GM12878 (cell line): ENCODE measurements around the gene ABL2. TPM values are rescaled to one million over a fixed set of nuclear protein-coding genes. Genes with fewer than 3 reads are reported as not detected.

Experiments
- ATAC-seq: fragments of 200-7000 bp; cut with Tn5 transposase; 3 replicates; pipeline ENCODE4 v1.9.1; 2020; ENCODE audit warnings: mild to moderate bottlenecking, moderate library complexity
- BruUV-seq: library from RNA; stranded (reverse); fragments of 400-500 nt; replicated peaks from 2 replicates; lab custom pipeline; 2021; lab: Mats Ljungman, UMichigan
- CTCF ChIA-PET: fragments of 300-600 bp; sonication (Branson Sonifier 250); formaldehyde crosslinking; extraction: SDS; loops from one replicate; lab custom pipeline; 2021; ENCODE audit warnings: inconsistent platforms; lab: Yijun Ruan, JAX
- POLR2A ChIA-PET: fragments of 350-600 bp; formaldehyde crosslinking; extraction: SDS; loops from one replicate; lab custom pipeline; 2021; ENCODE audit warnings: inconsistent platforms; lab: Charles Lee
- RAD21 ChIA-PET: fragments of 300-600 bp; sonication (Branson Sonifier 250); formaldehyde crosslinking; loops from one replicate; lab custom pipeline; 2023; ENCODE audit warnings: antibody characterized with exemption; ENCODE audit not compliant: unreplicated experiment; lab: Charles Lee
- SMC1A ChIA-PET: fragments of 300-600 bp; sonication (Branson Sonifier 250); formaldehyde crosslinking; loops from one replicate; lab custom pipeline; 2023; ENCODE audit not compliant: unreplicated experiment, uncharacterized antibody; lab: Charles Lee
- DNase-seq: peaks from one replicate; pipeline ENCODE4 v3.0.0-alpha.2; 2011; ENCODE audit warnings: low read depth, low spot score
- FAIRE-seq: peaks from 3 replicates; lab custom pipeline; 2011; peaks lifted over from hg19 to GRCh38; lab: Jason Lieb, UNC
- H2AFZ ChIP-seq: 2 replicates; pipeline ENCODE4 v1.6.0; 2011; ENCODE audit warnings: low read depth, low read length, control low read depth; ENCODE audit not compliant: control insufficient read depth
- H3K27ac ChIP-seq: 2 replicates; pipeline ENCODE4 v1.5.1; 2011; ENCODE audit warnings: control low read depth; ENCODE audit not compliant: control insufficient read depth, insufficient read depth
- H3K27me3 ChIP-seq, 2 experiments: replicated peaks in 1 of 2; 2 replicates each; pipeline versions ENCODE4 v1.6.0 to v1.6.1; 2011; ENCODE audit warnings: low read length in 1 of 2; ENCODE audit not compliant: control insufficient read depth in 2 of 2, insufficient read depth in 2 of 2
- H3K36me3 ChIP-seq, 2 experiments: 2 replicates each; pipeline ENCODE4 v1.5.1; 2011; ENCODE audit warnings: low read length in 1 of 2; ENCODE audit not compliant: control insufficient read depth in 2 of 2, insufficient read depth in 2 of 2
- H3K4me1 ChIP-seq: 2 replicates; pipeline ENCODE4 v1.6.1; 2011; ENCODE audit warnings: mild to moderate bottlenecking, low read length, moderate library complexity, mixed read lengths; ENCODE audit not compliant: control insufficient read depth, insufficient read depth
- H3K4me2 ChIP-seq: 2 replicates; pipeline ENCODE4 v1.6.0; 2011; ENCODE audit warnings: control low read depth; ENCODE audit not compliant: control insufficient read depth, insufficient read depth
- H3K4me3 ChIP-seq: fragments of 200-600 bp; sonication (generic); 2 replicates; pipeline ENCODE4 v1.5.1; 2016
- H3K79me2 ChIP-seq: 2 replicates; pipeline ENCODE4 v1.6.0; 2011; ENCODE audit warnings: low read length; ENCODE audit not compliant: control insufficient read depth, insufficient read depth
- H3K9ac ChIP-seq: 2 replicates; pipeline ENCODE4 v1.8.0; 2011; ENCODE audit warnings: low read length, control low read depth, mixed read lengths; ENCODE audit not compliant: control insufficient read depth, insufficient read depth
- H3K9me3 ChIP-seq: replicated peaks from 3 replicates; pipeline ENCODE4 v1.5.1; 2011; ENCODE audit warnings: mild to moderate bottlenecking, low read length; ENCODE audit not compliant: control insufficient read depth, insufficient read depth
- H4K20me1 ChIP-seq: 2 replicates; pipeline ENCODE4 v1.6.0; 2011; ENCODE audit not compliant: control insufficient read depth, insufficient read depth
- CREB1 ChIP-seq: IDR thresholded peaks from 2 replicates; pipeline ENCODE4 v1.6.1; 2012; ENCODE audit warnings: low read depth, mild to moderate bottlenecking, inconsistent platforms
- ELK1 ChIP-seq: IDR thresholded peaks from 2 replicates; pipeline ENCODE4 v1.6.1; 2012; ENCODE audit warnings: low read depth, low read length, improper control_type of control experiment
- MTA2 ChIP-seq: fragments of 450-650 bp; IDR thresholded peaks from 2 replicates; pipeline ENCODE4 v1.6.1; 2016; ENCODE audit warnings: low read depth, mild to moderate bottlenecking, moderate library complexity
- NFXL1 ChIP-seq: fragments of 450-650 bp; IDR thresholded peaks from 2 replicates; pipeline ENCODE4 v1.6.1; 2017; ENCODE audit warnings: antibody characterized with exemption, mild to moderate bottlenecking, borderline replicate concordance
- NR2F1 ChIP-seq: fragments of 450-650 bp; conservative IDR thresholded peaks from 2 replicates; pipeline ENCODE4 v1.6.1; 2017; ENCODE audit warnings: mild to moderate bottlenecking
- POLR2A ChIP-seq: IDR thresholded peaks from 2 replicates; pipeline ENCODE4 v1.6.1; 2011; ENCODE audit warnings: low read depth, mild to moderate bottlenecking, low read length
- RUNX3 ChIP-seq: IDR thresholded peaks from 2 replicates; pipeline ENCODE4 v1.6.1; 2012; ENCODE audit warnings: low read length, inconsistent platforms
- SPI1 ChIP-seq: IDR thresholded peaks from 2 replicates; pipeline ENCODE4 v1.6.1; 2011; ENCODE audit warnings: low read depth, mild to moderate bottlenecking, low read length, moderate library complexity, borderline replicate concordance; ENCODE audit not compliant: insufficient read depth
- TBL1XR1 ChIP-seq: IDR thresholded peaks from 2 replicates; pipeline ENCODE4 v1.6.1; 2012; ENCODE audit warnings: low read depth, low read length, improper control_type of control experiment
- TCF12 ChIP-seq: IDR thresholded peaks from 2 replicates; pipeline ENCODE4 v1.6.1; 2011; ENCODE audit warnings: low read depth, mild to moderate bottlenecking, low read length
- WGBS: methylation state at CpG from one replicate; pipeline ENCODE4 v1.1.6; 2016; ENCODE audit warnings: low lambda C conversion rate; ENCODE audit not compliant: insufficient replicate concordance, insufficient coverage; ENCODE audit errors: missing lambda C conversion rate; 5-methylcytosine and 5-hydroxymethylcytosine counted together
- in situ Hi-C: fragments of 300-500 bp; cut with MboI; formaldehyde crosslinking; loops from 9 replicates; pipeline ENCODE4 v1.14.3; 2018; ENCODE audit warnings: mixed read lengths
- intact Hi-C: fragments of 100-400 bp; cut with micrococcal nuclease; formaldehyde crosslinking; loops from one replicate; pipeline ENCODE4 v1.14.2; 2022; ENCODE audit not compliant: unreplicated experiment
- polyA plus RNA-seq, 11 experiments: library from polyadenylated mRNA; depleted of rRNA in 4 of 11; unstranded in 6 of 11; stranded (reverse) in 5 of 11; fragments of >200 nt; fragmentation: Nextera tagmentation in 4 of 11; fragmentation: Illumina TruSeq in 1 of 11; extraction: Ambion mirVana in 4 of 11; extraction: Trizol in 1 of 11; gene quantifications; 1 replicate in 1 of 11; 2 replicates in 10 of 11; pipeline versions ENCODE4 v1.2.1 to v1.2.3, GENCODE V29; 2011 to 2016; ENCODE audit warnings: inconsistent platforms in 2 of 11, missing spikeins in 2 of 11, low read depth in 1 of 11
- total RNA-seq, 4 experiments: library from RNA; depleted of rRNA in 3 of 4; stranded (reverse); fragments of >200 nt in 3 of 4; fragmentation: Illumina TruSeq in 1 of 4; extraction: Trizol in 1 of 4; gene quantifications; 2 replicates each; pipeline versions ENCODE4 v1.2.1 to v1.2.3, GENCODE V29; 2013 to 2021

ABL2 gene
- total and polyA plus RNA-seq, 10 of the 15 experiments (the other 5 are each of a cell fraction or from before 2014, with no cell fraction given) = 0.57 to 9.4 (median 3.6) TPM

- TF ChIP-seq NFXL1 = no peak
- peak; percentile 21; the same call in 1 of the 2 replicates for TF ChIP-seq RUNX3
- TF ChIP-seq, all 136 proteins: peak for 1
- CTCF ChIA-PET = no interaction called here
- POLR2A ChIA-PET = no interaction called here
- no peak overlapping the region for H3K4me3 ChIP-seq
- no peak for DNase-seq
- H4K20me1 ChIP-seq = no peaks in the 10 kb centered on the region
- in situ Hi-C loops (no loop called here), intact Hi-C loops (no loop called here)
- H2AFZ ChIP-seq = no peak overlapping the region
- H3K27ac ChIP-seq = no peak overlapping the region
- ATAC-seq = no peak
- BruUV-seq = no TSS peak
- no peak overlapping the region for H3K4me2 ChIP-seq
- no peak for FAIRE-seq
- H3K4me1 ChIP-seq = no peaks in the 10 kb centered on the region; the same call in 1 of the 2 replicates
- WGBS = 36% methylated on average over 3 of the region's 3 CpGs
- H3K27me3 ChIP-seq = no peaks in the 10 kb centered on the region
- no peak overlapping the region for H3K9ac ChIP-seq
- no peaks in the 10 kb centered on the region for H3K9me3 ChIP-seq
- no peaks in the 10 kb centered on the region; a peak in 1 of 4 replicates for H3K36me3 ChIP-seq
- RAD21 ChIA-PET = no interaction called here
- no peaks in the 10 kb centered on the region for H3K79me2 ChIP-seq
- SMC1A ChIA-PET = interaction anchor here (1.0 to 1.8 kb wide), 2 partner anchors 9 to 35 kb away, joined by 3 to 6 read pairs; no protein-coding TSS in a partner anchor
Observed at GRCh38 chr1:179143322-179143721, 86.2 kb downstream of the ABL2 start.

GRCh38 chr1:179142889-179143299, 86.6 kb downstream of the ABL2 start:
- FAIRE-seq (no peak), ATAC-seq (peak; percentile 42), DNase-seq (no peak)
- no peaks in the 10 kb centered on the region; a peak in 1 of 4 replicates for H3K36me3 ChIP-seq
- no peaks in the 10 kb centered on the region for H3K9me3 ChIP-seq
- RAD21 ChIA-PET = interaction anchor here (1.2 kb wide), 1 partner anchor 12 kb away, joined by 5 read pairs; no protein-coding TSS in a partner anchor
- no peak overlapping the region for H3K4me2 ChIP-seq
- no peaks in the 10 kb centered on the region for H4K20me1 ChIP-seq
- no TSS peak for BruUV-seq
- POLR2A ChIA-PET = no interaction called here
- no peaks in the 10 kb centered on the region; the same call in 1 of the 2 replicates for H3K4me1 ChIP-seq
- H3K79me2 ChIP-seq = no peaks in the 10 kb centered on the region
- SMC1A ChIA-PET = interaction anchor here (1.0 to 1.8 kb wide), 3 partner anchors 9 to 35 kb away, joined by 3 to 6 read pairs (median 3); no protein-coding TSS in a partner anchor
- in situ Hi-C loops (no loop called here), intact Hi-C loops (no loop called here)
- H3K27ac ChIP-seq = no peak overlapping the region
- 93% methylated on average over 2 of the region's 2 CpGs for WGBS
- H3K27me3 ChIP-seq = no peaks in the 10 kb centered on the region
- H2AFZ ChIP-seq = no peak overlapping the region
- H3K9ac ChIP-seq = no peak overlapping the region
- CTCF ChIA-PET = interaction anchor here (1.1 to 1.7 kb wide), 2 partner anchors 9 to 22 kb away, joined by 4 to 9 read pairs; no protein-coding TSS in a partner anchor
- no peak overlapping the region for H3K4me3 ChIP-seq
- TF ChIP-seq TCF12 = peak; percentile 28; the same call in 1 of the 2 replicates
- TF ChIP-seq POLR2A = no peak
- TF ChIP-seq NR2F1 = no peak
- peak; percentile 66; the same call in 1 of the 2 replicates for TF ChIP-seq SPI1
- no peak for TF ChIP-seq TBL1XR1
- TF ChIP-seq MTA2 = no peak
- no peak for TF ChIP-seq CREB1
- TF ChIP-seq ELK1 = no peak
